ENCODE measurements around the gene GRB2. TPM values are rescaled to one million over a fixed set of nuclear protein-coding genes. Genes with fewer than 3 reads are reported as not detected.
A peak's percentile ranks its signal among the peaks of the same experiment; 100 is the strongest.

The GRB2 gene
- total and polyA plus RNA-seq, 2 donors (not counting 1 experiment from before 2014, with no cell fraction given) = 114 to 219 TPM

DNA sequence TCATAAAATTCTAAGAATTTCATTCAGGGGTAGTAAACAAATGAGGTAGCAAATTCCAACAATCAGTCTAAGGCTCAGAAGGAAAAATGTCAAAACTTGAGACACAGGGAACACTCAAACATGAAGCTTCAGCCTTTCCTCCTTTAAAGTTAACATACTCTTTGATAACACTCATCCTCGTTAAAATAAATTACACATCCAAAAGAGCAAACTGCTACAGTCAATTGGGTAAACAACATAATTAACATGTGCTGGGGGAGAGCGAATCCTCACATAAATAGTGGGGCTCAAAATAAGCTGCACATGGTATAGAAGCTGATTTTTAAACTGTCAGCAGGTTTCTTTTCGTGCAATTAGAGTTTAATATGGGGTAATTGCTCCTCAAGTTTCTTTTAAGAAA is 12.9 kb downstream of the GRB2 start:
- DNase-seq (no peak), ATAC-seq (ENCODE audit: low read depth) (no peak)
- H3K27ac ChIP-seq (ENCODE audit: low read length in 2 of 2) = peak overlapping the region in 1 of 2 donors; percentile 79
- H2AFZ ChIP-seq (ENCODE audit: insufficient read depth, low read depth, low read length, poor library complexity, severe bottlenecking) = no peak overlapping the region
- no peak overlapping the region for H3K9ac ChIP-seq (ENCODE audit: low read length)
- 80% methylated on average over 1 of the region's 3 CpGs for WGBS (ENCODE audit: insufficient coverage)
- no peak for TF ChIP-seq EZH2 (IDR thresholded peaks at IDR 0.05; ENCODE audit: borderline replicate concordance, insufficient read depth, low read depth, low read length, poor library complexity, severe bottlenecking)
- TF ChIP-seq, protein P1, sequence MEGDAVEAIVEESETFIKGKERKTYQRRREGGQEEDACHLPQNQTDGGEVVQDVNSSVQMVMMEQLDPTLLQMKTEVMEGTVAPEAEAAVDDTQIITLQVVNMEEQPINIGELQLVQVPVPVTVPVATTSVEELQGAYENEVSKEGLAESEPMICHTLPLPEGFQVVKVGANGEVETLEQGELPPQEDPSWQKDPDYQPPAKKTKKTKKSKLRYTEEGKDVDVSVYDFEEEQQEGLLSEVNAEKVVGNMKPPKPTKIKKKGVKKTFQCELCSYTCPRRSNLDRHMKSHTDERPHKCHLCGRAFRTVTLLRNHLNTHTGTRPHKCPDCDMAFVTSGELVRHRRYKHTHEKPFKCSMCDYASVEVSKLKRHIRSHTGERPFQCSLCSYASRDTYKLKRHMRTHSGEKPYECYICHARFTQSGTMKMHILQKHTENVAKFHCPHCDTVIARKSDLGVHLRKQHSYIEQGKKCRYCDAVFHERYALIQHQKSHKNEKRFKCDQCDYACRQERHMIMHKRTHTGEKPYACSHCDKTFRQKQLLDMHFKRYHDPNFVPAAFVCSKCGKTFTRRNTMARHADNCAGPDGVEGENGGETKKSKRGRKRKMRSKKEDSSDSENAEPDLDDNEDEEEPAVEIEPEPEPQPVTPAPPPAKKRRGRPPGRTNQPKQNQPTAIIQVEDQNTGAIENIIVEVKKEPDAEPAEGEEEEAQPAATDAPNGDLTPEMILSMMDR (IDR thresholded peaks at IDR 0.05) = no peak
- H3K9me3 Mint-ChIP-seq (ENCODE audit: insufficient read depth) = no peaks in the 10 kb centered on the region
- no peaks in the 10 kb centered on the region for H3K27me3 Mint-ChIP-seq
- H3K4me1 ChIP-seq (ENCODE audit: control insufficient read depth in 2 of 2, insufficient read depth in 2 of 2, low read length in 2 of 2) = peaks cover 63 to 75% of the 10 kb centered on the region in 2 donors
- peak overlapping the region; percentile 21 for H3K27ac Mint-ChIP-seq
- peaks cover 11 to 59% of the 10 kb centered on the region in 2 experiments for H3K36me3 ChIP-seq (replicated peaks in 1 of 2; ENCODE audit: control extremely low read depth in 1 of 2, control insufficient read depth in 1 of 2, extremely low read depth in 1 of 2, insufficient read depth in 2 of 2, low read length in 1 of 2)
- peaks cover 99% of the 10 kb centered on the region for H3K79me2 ChIP-seq (ENCODE audit: control insufficient read depth, insufficient read depth, low read length)
- intact Hi-C loops (cut with micrococcal nuclease) = loop anchor here (2.0 kb wide), 2 partner anchors 16 to 64 kb away; partner anchors contain the start of gene TMEM94
- H3K9me3 ChIP-seq (ENCODE audit: control extremely low read depth in 1 of 3, control insufficient read depth in 2 of 3, insufficient read depth in 1 of 3, low read length in 2 of 3) = no peaks in the 10 kb centered on the region
- no peak overlapping the region for H3K4me2 ChIP-seq (replicated peaks; ENCODE audit: low read depth, low read length, poor library complexity, severe bottlenecking)
- ChIA-PET POLR2A (interaction anchor here (1.1 kb wide), 1 partner anchor 44 kb away, joined by 3 read pairs; no protein-coding TSS in a partner anchor), CTCF (interaction anchor here (2.6 to 6.4 kb wide), 5 partner anchors 12 to 103 kb away, joined by 14 to 56 read pairs (median 19); partner anchors contain the start of gene SLC25A19)
- H3K4me1 Mint-ChIP-seq = peaks cover 85% of the 10 kb centered on the region
- H3K4me3 ChIP-seq (ENCODE audit: control extremely low read depth in 1 of 5, extremely low read depth in 1 of 5, insufficient read depth in 1 of 5, low read depth in 2 of 5, low read length in 4 of 5) = no peak overlapping the region
- H4K20me1 ChIP-seq (ENCODE audit: control insufficient read depth, insufficient read depth, low read length, poor library complexity, severe bottlenecking) = peaks cover 85% of the 10 kb centered on the region
- H3K4me3 Mint-ChIP-seq = peak overlapping the region; percentile 55
- H3K27me3 ChIP-seq (replicated peaks in 1 of 4; ENCODE audit: control extremely low read depth in 1 of 4, control insufficient read depth in 3 of 4, insufficient read depth in 4 of 4, low read length in 3 of 4) = no peaks in the 10 kb centered on the region

DNA sequence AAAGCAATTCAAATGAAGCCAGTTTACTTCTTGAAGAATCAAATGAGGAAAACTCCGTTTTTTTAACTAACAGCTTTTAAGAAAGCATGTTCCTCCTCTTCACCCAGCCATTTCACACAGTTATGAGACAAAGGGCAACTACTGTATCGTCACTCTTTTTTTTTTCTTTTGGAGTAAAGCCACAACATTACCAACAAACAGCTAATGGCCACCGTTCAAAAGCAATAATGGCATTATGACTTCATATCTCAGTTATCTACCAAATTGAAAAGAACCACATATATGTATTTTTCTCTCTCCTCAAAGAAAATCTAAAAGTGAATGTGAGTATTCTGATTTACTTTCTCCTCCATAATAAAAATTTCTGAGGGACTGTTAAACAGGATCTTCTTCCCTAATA is 14.5 kb downstream of the GRB2 start:
- no peak for DNase-seq
- 89% methylated on average over 2 of the region's 3 CpGs for WGBS (ENCODE audit: insufficient coverage)

More for the DNA sequence above, 14.5 kb downstream of the GRB2 start:
- POLR2A ChIA-PET = interaction anchor here (0.5 to 0.7 kb wide), 4 partner anchors 8 to 465 kb away, joined by 3 to 8 read pairs (median 4); no protein-coding TSS in a partner anchor
- Histone ChIP-seq H3K4me2 (replicated peaks; ENCODE audit: low read depth, low read length, poor library complexity, severe bottlenecking) (peak overlapping the region; percentile 3), H3K36me3 (replicated peaks in 1 of 2; ENCODE audit: control extremely low read depth in 1 of 2, control insufficient read depth in 1 of 2, extremely low read depth in 1 of 2, insufficient read depth in 2 of 2, low read length in 1 of 2) (peaks cover 11 to 65% of the 10 kb centered on the region in 2 experiments), H3K9me3 (ENCODE audit: control extremely low read depth in 1 of 3, control insufficient read depth in 2 of 3, insufficient read depth in 1 of 3, low read length in 2 of 3) (no peaks in the 10 kb centered on the region), H2AFZ (ENCODE audit: insufficient read depth, low read depth, low read length, poor library complexity, severe bottlenecking) (no peak overlapping the region), H3K79me2 (ENCODE audit: control insufficient read depth, insufficient read depth, low read length) (peaks cover 99% of the 10 kb centered on the region), H3K9ac (ENCODE audit: low read length) (no peak overlapping the region), H3K27me3 (replicated peaks in 1 of 4; ENCODE audit: control extremely low read depth in 1 of 4, control insufficient read depth in 3 of 4, insufficient read depth in 4 of 4, low read length in 3 of 4) (no peaks in the 10 kb centered on the region), H4K20me1 (ENCODE audit: control insufficient read depth, insufficient read depth, low read length, poor library complexity, severe bottlenecking) (peaks cover 85% of the 10 kb centered on the region), H3K27ac (ENCODE audit: low read length in 2 of 2) (peak overlapping the region in 1 of 2 donors; percentile 66), H3K4me1 (ENCODE audit: control insufficient read depth in 2 of 2, insufficient read depth in 2 of 2, low read length in 2 of 2) (peaks cover 52 to 67% of the 10 kb centered on the region in 2 donors), H3K4me3 (ENCODE audit: control extremely low read depth in 1 of 5, extremely low read depth in 1 of 5, insufficient read depth in 1 of 5, low read depth in 2 of 5, low read length in 4 of 5) (no peak overlapping the region)
- intact Hi-C loops (cut with micrococcal nuclease) = no loop called here
- TF ChIP-seq, protein P1 (IDR thresholded peaks at IDR 0.05) = no peak
- no peak for TF ChIP-seq EZH2 (IDR thresholded peaks at IDR 0.05; ENCODE audit: borderline replicate concordance, insufficient read depth, low read depth, low read length, poor library complexity, severe bottlenecking)
- no peaks in the 10 kb centered on the region for H3K27me3 Mint-ChIP-seq
- no peak for ATAC-seq (ENCODE audit: low read depth)
- no peak overlapping the region for H3K4me3 Mint-ChIP-seq
- peaks cover 78% of the 10 kb centered on the region for H3K4me1 Mint-ChIP-seq
- peak overlapping the region; percentile 62 for H3K27ac Mint-ChIP-seq
- H3K9me3 Mint-ChIP-seq (ENCODE audit: insufficient read depth) = no peaks in the 10 kb centered on the region
- CTCF ChIA-PET = interaction anchor here (0.8 to 1.5 kb wide), 4 partner anchors 11 to 64 kb away, joined by 3 to 4 read pairs (median 3); no protein-coding TSS in a partner anchor

Measured in B cell (primary cell).